Activated CD4-positive, alpha-beta T cell treated with anti-CD3 and anti-CD28 coated beads, Interleukin-2, Interleukin-4, amounts not matched to agents 100 ng/mL and 50 ng/mL, durations not matched to agents 16 hours and 8 hours (primary cell): ENCODE results near the gene GPX4.

Experiments
- DNase-seq: peaks from one replicate; pipeline ENCODE4 v3.0.0-alpha.2; 2020; ENCODE audit warnings: low spot score

Gene GPX4

GRCh38 chr19:1131718-1132551 lies 28.1 kb downstream of the GPX4 start:
- DNase-seq, result peak; percentile 91

- peak; percentile 33 for DNase-seq
Measured at GRCh38 chr19:1132552-1133383, 29.0 kb downstream of the GPX4 start.

GRCh38 chr19:1133471-1133929 lies 29.7 kb downstream of the GPX4 start:
- peak; percentile 90 for DNase-seq

GRCh38 chr19:1134431-1134830 lies 30.6 kb downstream of the GPX4 start:
- no peak for DNase-seq

- DNase-seq, result no peak
Measured at GRCh38 chr19:1135454-1135853, 31.7 kb downstream of the GPX4 start.

GRCh38 chr19:1136201-1136600 lies 32.4 kb downstream of the GPX4 start:
- DNase-seq, result no peak

- no peak for DNase-seq
Measured at GRCh38 chr19:1136621-1137317, 33.0 kb downstream of the GPX4 start.

- DNase-seq, result no peak
Measured at GRCh38 chr19:1138121-1138520, 34.3 kb downstream of the GPX4 start.

- DNase-seq, result no peak
Measured at GRCh38 chr19:1139126-1139525, 35.3 kb downstream of the GPX4 start.

- no peak for DNase-seq
Measured at GRCh38 chr19:1140272-1141027, 36.7 kb downstream of the GPX4 start.

- no peak for DNase-seq
Measured at GRCh38 chr19:1141944-1142343, 38.1 kb downstream of the GPX4 start.

- DNase-seq, result no peak
Measured at GRCh38 chr19:1143828-1144399, 40.1 kb downstream of the GPX4 start.

- DNase-seq, result no peak
Measured at GRCh38 chr19:1144741-1145140, 40.9 kb downstream of the GPX4 start.

- DNase-seq, result no peak
Measured at GRCh38 chr19:1145635-1146411, 42.0 kb downstream of the GPX4 start.

GRCh38 chr19:1146412-1146699 lies 42.6 kb downstream of the GPX4 start:
- DNase-seq, result no peak

GRCh38 chr19:1146858-1147780 lies 43.3 kb downstream of the GPX4 start:
- DNase-seq, result no peak

GRCh38 chr19:1147934-1148549 lies 44.2 kb downstream of the GPX4 start:
- DNase-seq, result no peak

- DNase-seq, result no peak
Measured at GRCh38 chr19:1149259-1150045, 45.7 kb downstream of the GPX4 start.
